Measurements from ENCODE around the gene CCT2.
A peak's percentile ranks its signal among the peaks of the same experiment; 100 is the strongest.
"Not testable (repeated sequence)": the region's sequence is repeated elsewhere in the genome, so short reads cannot be mapped to it uniquely, and the experiment has no call there.

CCT2 gene

DNA sequence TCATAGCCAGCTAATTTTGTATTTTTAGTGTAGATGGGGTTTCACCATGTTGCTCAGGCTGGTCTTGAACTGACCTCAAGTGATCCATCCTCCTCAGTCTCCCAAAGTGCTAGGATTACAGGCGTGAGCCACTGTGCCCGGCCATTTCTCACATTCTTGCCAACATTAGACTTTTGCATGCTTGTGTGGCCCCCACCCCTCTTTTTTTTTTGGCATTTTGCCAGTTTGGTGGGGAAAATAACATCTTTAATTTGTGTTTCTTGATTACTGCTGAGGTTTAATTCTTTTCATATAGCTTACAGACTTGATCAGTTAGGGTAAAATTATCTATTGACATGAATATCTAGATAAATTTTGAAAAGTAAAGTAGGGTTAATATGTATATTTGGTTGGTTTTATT is 3.8 kb downstream of the CCT2 start:
- no peak for DNase-seq

DNA sequence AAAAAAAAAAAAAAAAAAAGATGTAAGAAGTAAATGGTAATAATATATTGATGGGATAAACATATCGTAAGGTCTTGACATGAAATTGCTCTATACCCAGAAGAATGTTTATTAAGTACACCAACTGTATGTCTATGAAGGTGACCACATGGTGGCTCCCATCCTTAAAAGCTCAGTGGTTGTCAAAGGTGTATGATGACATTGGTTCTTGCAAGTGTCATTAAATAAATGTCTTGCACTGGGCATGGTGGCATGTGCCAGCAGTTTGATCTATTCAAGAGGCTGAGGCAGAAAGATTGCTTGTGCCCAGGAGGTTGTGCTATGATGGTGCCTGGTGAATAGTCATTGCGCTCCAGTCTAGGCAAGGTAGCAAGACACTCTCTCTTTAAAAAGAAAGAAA is 10.4 kb downstream of the CCT2 start:
- no peak for DNase-seq

DNA sequence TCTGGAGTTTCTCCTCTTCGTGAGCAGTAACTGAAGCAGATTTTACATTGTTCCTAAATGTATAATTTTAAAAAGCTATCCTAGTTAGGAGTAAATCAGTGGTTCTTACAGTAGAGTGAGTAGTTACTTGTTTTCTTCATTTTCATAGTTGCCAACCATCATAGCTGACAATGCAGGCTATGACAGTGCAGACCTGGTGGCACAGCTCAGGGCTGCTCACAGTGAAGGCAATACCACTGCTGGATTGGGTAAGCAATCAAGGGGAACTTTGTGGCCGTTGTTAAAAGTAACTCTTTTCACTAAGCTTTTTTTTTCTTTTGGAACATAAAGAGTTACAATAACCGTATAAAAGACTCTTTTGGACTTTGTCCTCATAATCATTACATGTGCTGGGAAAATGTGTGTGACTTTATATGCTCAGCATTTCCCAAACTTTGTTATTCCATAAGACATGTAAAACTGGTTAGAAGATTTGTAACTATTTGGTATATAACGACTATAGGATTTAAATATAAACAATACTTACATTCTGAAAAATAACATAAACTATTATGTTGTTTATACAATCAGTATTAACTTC is 13.0 kb downstream of the CCT2 start:
- no peak for DNase-seq

DNA sequence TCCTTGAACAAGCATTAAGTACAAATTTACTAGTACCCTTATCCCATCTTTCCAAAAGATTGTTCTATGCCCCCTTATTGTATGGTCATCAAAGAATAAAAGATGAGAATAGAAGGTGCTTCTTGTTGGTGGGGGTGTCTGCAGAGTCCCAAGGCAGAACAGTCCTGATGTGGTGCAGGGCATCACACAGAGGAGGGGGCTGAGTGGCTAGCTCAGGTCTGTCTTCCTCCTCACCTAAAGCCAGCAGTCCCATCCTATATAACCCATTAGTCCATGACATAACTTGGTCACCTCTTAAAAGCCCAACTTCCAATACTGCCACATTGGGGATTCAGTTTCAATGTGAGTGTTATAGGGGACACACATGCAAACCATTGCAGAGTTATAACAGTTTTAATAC is 15.5 kb downstream of the CCT2 start:
- no peak for DNase-seq

DNA sequence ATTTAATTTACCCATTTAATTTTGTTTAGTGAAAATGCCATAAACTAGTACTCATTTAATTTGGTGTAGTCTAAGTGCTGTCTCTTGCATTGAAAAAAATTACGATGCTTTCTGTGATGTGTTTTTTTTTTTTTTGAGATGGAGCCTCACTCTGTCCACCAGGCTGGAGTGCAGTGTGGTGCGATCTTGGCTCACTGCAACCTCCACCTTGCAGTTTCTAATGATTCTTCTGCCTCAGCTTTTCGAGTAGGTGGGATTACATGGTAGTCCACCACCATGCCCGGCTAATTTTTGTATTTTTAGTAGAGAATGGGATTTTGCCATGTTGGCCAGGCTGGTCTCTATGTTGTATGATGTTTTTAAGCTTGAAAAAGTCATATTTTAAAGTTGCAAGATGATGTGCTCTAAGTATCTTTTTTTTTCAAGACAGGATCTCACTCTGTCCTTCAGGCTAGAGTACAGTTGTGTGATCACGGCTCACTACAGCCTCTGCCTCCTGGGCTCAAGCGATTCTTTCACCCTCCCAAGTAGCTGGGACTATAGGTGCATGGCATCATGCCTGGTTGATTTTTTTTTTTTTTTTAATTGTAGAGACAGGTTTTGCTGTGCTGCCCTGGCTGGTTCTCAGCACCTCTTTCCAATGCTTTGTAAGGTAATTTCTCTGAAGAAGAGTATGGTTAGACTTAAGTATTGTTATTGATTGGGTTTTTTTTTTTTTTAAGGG is 16.9 kb downstream of the CCT2 start:
- DNase-seq, result no peak

DNA sequence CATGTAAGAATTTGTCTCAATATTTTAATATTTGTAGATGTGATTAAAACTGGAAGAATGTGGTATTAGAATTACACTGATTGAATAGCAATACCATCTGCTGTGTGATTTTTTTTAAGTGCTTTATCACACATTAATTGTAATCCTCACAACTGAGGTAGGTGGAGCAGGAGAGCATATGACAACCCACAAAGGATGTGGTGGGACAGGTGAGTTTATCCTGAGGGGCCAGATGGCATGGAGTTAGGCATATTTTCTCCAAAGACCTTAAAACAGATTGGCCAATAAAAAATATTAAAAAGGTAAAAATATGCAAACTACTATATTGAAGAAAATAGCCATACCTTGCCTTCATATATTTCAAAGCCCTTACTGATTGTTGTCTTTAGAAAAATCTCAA is 17.7 kb downstream of the CCT2 start:
- no peak for DNase-seq

DNA sequence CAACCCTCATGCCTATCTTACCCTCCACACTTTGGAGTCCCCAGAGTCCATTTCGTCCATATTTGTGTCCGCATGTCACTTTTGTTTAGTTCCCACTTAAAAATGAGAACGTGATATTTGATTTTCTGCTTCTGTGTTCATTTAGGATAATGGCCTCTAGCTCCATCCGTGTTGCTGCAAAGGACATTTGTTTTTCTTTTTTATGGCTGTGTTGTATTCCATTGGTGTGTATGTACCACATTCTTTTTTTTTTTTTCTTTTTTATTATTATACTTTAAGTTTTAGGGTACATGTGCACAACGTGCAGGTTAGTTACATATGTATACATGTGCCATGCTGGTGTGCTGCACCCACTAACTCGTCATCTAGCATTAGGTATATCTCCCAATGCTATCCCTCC is 18.3 kb downstream of the CCT2 start:
- DNase-seq, result not testable (repeated sequence)

DNA sequence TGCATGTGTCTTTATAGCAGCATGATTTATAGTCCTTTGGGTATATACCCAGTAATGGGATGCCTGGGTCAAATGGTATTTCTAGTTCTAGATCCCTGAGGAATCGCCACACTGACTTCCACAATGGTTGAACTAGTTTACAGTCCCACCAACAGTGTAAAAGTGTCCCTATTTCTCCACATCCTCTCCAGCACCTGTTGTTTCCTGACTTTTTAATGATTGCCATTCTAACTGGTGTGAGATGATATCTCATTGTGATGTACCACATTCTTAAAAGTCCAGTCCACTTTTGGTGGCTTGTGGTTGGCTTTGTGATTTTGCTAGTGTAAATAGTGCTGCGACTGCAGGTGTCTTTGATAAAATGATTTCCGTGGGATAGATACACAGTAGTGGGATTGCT is 19.0 kb downstream of the CCT2 start:
- DNase-seq, result not testable (repeated sequence)

DNA sequence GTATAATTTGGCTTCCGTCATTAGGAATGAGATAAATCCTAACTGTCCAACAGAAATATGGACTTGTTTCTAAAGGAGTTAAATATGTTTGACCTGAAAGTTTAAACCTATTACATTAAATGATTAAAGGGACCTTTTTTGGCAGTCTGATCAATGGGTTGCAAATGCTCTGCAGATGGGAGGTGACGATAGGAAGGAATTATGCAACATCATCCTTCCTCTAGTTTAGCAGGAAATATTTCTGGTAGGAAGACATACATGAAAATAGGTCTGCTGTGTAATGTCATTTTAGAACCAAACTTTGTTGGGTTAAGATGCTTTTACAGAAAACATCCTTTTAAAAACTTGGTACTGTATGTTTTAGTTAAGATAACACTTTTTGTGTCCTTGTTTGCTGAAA is 22.9 kb downstream of the CCT2 start:
- no peak for DNase-seq

DNA sequence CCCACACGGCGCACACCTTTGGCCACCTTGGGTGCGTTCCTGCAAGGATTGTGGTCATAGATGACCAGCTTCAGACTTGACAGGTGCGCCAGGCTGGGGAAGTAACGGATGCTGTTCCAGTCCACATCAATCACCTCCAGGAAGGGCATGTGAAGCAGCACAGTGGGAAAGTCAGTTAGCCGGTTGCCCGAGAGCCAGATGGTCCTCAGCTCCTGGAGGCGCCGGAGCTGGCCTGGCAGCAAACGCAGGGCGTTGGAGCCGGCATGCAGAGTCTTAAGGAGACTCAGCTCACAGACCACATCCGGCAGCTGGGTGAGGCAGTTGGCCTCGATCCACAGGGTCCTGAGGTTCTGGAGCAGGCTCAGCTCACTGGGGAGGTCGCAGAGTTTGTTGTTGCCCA is 24.9 kb downstream of the CCT2 start:
- no peak for DNase-seq

DNA sequence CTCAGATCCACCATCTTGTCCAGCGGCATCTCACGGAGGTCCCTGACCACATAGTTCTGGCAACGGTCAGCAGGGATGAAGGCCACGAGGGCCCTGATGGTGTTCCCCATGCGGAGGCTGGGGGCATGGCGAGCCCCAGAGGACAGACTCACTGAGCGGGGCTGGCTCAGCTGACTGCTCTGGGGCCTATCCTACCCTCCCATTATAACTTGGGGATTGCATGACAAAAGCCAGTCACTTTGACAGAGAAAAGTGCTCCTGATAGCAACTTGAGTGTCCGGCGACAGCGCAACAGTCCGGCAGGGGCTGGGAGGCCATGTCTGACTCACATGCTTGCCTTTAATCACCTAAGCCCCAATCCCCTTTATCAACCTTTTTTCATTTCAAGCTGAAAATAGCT is 25.5 kb downstream of the CCT2 start, which contains the start of gene LRRC10:
LRRC10 (minus strand) TSS at position 179 of the 400 bp plus-strand sequence; CDS start at position 110, 69 bp downstream.
- no peak for DNase-seq

DNA sequence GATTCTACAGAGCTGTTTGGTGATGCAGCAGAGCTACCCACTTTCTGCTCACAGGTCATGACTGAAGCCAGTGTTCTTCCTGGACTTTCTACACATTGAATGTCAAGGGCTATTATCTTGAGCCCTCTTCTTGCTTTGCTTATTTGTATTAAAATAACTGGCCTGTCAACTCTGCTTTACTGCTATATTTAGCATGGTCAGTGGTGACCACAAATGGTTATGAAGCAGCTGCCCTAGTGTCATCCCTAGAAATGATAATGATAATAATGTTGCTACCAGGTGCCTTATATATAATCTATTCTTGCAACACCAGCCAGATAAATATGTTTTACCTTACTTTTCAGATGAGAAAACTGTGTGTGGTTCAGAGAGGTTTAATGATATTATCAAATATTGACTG is 28.1 kb downstream of the CCT2 start:
- no peak for DNase-seq

DNA sequence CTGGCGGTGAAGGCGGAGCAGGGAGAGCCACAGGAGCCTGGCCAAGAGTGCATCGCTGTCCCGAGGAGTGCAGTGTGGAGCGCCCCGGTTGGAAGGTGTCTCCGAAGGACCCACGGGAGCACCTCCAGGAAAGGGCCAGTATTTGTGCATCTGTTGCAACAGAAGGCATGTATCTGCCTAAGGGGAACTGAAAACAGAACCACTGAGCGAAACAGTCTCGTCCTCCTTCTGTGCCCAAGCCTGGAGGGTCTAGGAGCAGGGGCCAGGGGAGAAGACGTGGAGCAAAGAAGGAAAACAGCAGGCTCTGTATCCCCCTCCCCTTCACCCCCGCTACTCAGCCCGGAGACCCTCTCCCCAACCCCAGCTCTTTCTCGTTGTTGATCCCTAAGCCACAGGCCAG is 30.8 kb downstream of the CCT2 start:
- no peak for DNase-seq

DNA sequence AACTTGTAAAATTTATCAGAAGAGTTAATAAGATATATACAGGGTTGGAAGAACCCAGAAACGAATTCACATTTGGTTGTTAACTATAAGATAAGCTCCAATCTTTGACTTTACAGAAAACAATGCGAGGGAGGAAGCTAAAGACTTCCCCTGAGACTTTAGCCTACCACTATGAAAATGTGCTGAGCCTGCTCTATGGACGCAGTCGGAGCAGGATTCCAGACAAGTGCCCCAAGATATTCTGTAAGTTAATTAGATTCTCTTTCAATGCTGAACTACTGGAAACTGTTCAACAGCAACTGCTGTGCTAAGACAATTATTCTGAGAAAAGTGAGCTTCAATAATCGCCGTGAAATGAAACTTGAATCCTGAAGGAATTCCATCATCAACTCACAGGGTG is 33.8 kb downstream of the CCT2 start:
- no peak for DNase-seq

DNA sequence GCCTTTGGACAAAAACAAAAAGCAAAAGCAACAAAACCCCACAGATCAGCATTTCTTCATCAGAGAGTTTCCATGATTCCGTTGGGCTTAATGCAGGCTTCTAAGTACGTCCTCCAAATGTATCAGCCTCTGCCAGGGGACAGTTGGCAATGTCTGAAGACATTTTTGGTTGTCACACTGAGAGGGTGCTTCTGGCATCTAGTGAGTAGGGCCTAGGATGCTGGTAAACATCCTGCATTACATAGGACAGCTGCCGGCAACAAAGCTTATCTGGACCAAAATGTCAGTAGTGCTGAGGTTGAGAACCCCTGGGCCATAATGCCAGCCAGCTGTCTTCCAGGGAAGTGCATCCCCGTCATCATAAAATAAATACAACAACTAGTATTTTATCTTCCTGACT is 34.8 kb downstream of the CCT2 start:
- DNase-seq, result no peak

DNA sequence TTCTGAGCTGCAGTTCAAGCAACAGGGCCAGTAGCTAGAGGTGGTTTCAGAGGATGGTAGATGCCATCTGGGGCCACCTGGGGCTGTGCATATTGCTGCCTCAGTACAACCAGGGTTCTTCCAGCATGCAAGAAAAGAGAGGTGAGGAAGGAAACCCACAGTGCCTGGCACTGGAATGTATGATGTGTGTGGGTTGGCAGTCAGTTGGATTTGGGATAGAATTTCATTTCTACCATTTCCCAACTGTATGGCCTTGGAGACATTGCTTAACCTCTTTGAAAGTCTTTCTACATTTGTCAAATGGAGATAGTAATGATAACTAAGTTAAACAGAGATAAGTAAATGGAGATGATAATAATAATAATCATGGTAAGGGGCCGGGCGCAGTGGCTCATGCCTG is 35.7 kb downstream of the CCT2 start:
- DNase-seq, result no peak

DNA sequence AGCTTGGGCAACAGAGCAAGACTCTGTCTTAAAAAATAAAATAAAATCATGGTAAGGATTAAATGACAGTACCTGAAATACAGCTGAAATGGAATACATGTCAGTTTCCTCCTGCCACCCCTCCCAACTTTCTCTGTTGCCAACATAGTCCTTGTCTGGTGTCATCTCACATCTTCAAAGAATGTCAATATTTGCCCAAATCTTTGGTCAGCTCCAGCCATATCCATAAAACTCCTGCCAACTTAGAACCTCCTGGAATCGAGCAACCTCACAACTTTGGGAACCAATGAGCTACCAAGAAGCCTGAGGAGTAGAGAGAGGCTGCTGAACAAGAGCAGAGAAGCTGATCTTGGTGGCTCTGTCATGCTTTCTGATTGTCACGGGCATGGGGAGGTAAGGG is 36.3 kb downstream of the CCT2 start:
- no peak for DNase-seq

DNA sequence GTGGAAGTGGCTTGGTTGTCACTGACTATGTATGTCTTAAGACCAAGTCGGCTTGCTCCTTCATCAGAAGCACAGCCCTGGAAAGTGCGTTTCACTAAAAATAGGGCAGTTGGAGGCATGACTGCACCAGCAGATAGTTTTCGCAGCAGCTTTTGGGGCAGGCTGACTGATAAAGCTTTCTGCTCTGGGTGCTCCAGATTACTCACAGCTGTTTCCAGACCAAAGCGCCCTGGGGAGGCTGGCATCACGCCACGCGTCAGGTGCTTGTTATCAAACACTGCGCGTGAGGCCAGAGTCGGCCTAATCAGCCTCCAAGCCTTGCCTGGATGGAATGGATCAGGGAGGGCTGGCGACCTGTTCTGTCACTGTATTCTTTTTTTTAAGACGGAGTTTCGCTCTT is 38.7 kb downstream of the CCT2 start:
- DNase-seq, result no peak

DNA sequence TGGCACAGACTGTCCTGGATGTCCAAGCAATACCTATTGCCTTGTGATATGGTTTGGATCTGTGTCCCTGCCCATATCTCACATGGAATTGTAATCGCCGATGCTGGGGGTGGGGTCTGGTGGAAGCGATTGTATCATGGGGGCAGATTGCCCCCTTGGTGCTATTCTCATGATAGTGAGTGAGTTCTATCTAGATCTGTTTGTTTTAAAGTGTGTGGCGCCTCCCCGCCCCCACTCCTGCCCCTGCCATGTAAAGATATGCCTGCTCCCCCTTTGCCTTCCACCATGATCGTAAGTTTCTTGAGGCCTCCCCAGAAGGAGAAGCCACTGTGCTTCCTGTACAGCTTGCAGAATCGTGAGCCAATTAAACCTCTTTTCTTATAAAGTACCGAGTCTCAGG is 42.2 kb downstream of the CCT2 start:
- no peak for DNase-seq

DNA sequence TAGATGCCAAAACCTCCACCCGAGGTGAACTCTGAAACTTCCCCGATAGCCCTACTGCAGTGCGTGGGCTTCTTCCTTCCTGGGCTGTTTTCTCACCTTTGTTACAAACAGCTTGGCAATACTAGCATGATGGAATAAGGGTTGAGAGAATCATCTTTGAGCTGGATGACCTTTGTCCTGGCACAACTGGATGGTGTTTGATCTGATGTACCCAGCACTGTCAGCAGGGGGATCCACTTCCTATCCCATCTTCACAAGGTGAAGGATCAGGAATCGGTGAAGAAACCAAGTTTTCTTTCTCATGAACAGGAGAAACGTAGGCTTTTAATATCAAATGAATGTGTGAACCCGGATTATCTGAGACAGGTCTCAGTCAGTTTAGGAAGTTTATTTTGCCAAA is 44.9 kb downstream of the CCT2 start:
- no peak for DNase-seq

DNA sequence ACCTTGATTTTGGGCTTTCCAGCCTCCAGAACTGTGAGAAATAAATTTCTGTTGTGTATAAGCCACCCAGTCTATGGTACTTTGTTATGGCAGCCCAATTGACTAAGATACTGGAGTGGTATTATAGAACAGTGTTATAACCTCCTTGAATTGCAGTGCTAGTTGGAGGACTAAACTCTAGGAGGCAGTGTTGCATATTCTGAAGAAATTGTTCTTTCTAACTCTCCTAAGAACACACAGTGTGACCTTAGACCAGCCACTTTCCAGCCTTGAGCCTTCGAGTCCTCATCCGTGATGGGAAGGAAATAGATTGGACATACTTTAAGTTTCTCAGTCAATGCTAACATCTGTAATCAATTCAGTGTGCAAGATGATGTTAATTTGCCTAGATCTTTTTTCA is 47.8 kb downstream of the CCT2 start:
- DNase-seq, result no peak

DNA sequence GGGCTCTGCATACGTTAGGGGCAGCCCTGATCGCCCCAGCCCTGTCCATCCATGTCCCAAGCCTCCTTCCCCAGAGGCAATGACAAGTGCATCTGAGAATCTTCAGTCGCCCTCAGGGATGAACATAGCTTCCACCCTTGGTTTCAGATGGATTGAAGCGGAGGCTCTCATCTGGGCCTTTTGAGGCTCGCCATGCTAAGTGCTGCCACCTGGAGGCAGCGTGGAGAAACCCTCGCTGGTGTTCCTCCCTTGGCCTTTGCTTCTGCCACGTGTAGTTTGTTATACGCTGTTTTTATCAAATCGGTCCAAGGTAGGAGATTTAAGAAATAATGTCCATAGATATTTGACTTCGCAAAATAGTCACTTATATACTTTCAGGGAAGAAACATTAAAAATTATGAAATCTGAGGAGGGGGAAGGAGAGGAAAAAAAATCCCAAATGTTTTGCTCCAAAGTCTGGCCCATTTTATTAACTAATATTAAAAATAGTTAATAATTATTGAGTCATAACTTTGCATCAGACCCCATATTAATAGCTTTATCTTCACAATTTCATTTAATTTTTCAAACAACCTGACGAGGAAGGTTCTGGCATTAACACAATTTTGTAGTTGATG is 54.2 kb downstream of the CCT2 start:
- peak; percentile 54 for DNase-seq

DNA sequence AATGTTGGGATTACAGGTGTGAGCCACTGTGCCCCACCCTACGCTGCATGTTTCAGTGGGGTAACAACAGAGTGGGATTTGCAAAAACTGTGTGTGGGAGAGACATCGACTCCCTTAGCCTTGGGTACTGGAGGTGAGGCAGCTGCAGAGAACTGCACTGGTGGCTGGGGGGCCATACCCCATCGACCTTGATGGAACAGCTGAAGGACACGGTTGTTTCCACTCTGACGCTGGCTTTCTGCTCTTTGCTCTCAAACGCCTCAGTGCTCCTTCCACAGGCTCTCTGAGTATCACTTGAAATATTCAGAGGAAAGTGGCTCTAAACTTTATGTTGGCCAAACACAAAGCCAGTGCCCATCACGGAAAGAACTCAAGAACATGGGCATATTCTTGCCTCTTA is 56.3 kb downstream of the CCT2 start:
- no peak for DNase-seq

DNA sequence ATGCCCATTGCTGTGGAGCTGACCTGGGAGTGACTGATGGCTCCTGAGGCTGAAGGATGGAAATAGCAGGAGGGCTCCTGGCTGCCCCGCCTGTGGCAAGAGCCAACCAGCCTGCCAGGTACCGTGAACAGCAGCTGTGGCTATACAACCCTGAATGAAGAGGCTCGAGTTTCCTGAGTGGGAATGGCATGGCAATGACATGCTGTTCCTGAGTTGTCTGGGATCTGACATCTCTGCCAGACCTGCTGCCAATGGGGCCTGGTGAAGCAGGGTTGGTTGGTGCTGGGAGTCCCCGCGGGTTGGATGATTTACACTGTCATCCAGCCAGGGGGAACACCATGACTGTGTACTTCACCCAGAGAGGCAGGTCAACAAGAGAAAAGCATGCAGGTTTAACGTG is 57.3 kb downstream of the CCT2 start:
- no peak for DNase-seq

DNA sequence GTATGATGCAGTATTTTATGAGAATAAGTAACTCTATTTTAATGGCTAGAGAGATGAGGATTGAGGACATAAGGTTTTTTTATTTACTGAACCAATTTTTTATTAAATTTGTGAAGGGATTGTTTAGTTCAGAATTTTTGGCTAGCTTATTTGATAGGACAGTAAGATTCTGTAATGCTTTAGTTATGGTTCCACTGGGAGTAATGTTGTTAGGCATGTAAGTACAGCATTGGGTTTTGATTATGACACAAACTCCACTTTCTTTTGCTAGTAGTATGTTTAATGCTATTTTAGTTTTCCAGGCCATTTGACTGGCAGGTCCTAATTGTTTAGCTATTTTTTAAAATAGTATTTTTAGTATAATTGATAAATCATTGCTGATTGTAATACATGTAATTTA is 59.3 kb downstream of the CCT2 start:
- no peak for DNase-seq
